Endothelial cell of hepatic sinusoid (primary cell): ENCODE measurements around the gene ALPL.
"Not testable (repeated sequence)": the region's sequence is repeated elsewhere in the genome, so short reads cannot be mapped to it uniquely, and the experiment has no call there.

Source experiments
- in situ Hi-C: cut with HindIII; loops from 2 replicates; pipeline ENCODE4 v1.10.0; 2017; ENCODE audit warnings: low sequenced_read_pairs

ALPL gene

GRCh38 chr1:21509351-21510112 lies at the start of gene ALPL:
Gene ALPL (plus strand): TSS chr1:21509423. CDS start chr1:21554082, 44,659 bp downstream.
- in situ Hi-C loops = no loop called here

DNA sequence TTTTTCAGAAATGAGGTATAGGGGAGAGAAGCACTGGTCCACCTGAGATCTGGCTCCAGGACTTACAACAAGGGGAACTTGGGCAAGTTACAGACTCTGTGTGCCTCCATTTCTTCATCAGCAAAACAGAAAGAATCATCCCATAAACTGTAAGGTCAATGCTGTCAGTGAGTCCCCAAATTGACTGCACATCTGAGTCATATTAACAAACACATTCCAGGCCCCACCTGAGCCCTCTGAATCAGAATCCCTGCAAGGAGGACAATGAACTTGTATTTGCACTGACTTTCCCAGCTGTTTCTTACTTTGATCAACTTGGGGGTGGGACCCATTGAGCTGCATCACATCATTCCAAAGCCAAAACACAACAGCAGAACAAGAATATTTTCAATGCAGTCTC lies 44.1 kb upstream of the ALPL start:
- in situ Hi-C loops = not testable (repeated sequence)

- in situ Hi-C loops = not testable (repeated sequence)
Measured at GRCh38 chr1:21467946-21468345, 41.3 kb upstream of the ALPL start.

DNA sequence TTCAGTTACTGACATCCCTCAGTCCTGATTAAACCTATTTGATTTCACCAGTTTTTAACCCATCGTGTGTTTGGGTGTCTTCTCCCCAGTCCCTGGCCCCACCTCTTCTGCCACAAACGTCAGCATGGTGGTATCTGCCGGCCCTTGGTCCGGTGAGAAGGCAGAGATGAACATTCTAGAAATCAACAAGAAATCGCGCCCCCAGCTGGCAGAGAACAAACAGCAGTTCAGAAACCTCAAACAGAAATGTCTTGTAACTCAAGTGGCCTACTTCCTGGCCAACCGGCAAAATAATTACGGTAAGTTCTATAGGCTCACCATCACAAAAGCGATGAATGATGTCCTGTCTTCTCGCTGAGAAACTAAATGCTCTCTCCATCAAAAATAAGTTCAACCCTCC lies 40.6 kb upstream of the ALPL start:
- in situ Hi-C loops = no loop called here

GRCh38 chr1:21469581-21469980 lies 39.6 kb upstream of the ALPL start:
- in situ Hi-C loops = no loop called here

GRCh38 chr1:21472861-21473260 lies 36.4 kb upstream of the ALPL start:
- in situ Hi-C loops = no loop called here

- in situ Hi-C loops = no loop called here
Measured at GRCh38 chr1:21478356-21478755, 30.9 kb upstream of the ALPL start.

DNA sequence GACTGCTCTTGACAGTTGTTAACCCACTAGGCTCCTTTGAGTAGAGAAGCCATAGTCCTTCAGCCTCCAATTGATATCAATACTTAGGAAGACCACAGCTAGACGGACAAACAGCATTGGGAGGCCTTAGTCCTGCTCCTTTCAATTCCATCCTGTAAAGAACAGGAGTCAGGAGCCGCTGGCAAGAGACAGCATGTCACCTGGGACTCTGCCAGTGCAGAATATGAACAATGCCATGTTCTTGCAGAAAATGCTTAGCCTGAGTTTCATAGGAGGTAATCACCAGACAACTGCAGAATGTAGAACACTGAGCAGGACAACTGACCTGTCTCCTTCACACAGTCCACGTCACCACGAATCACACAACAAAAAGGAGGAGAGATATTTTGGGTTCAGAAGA lies 25.3 kb upstream of the ALPL start:
- in situ Hi-C loops = not testable (repeated sequence)

DNA sequence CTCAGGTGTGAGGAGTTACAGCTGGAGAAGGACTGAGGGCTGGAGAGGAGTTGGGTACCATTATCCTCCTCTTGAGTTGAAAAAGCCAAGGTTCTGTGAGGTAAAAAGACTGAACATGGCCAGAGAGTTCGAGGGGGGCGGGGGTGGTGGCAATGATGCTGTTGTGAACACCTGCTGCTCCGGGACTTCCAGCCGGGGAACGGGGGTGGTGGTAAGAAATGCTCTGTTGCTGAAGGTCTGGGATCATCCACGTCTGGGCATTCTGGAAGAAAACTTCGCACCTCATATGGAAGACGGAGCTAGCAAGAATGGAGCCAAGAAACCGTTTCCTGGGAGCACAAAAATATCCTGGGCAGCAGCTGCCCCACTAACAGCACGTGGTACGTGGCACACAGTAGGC lies 20.1 kb upstream of the ALPL start:
- in situ Hi-C loops = loop anchor here (5.0 kb wide), 1 partner anchor 63 kb away; no protein-coding TSS in a partner anchor

GRCh38 chr1:21490774-21491487 lies 18.3 kb upstream of the ALPL start:
- in situ Hi-C loops = loop anchor here (5.0 to 10.0 kb wide), 2 partner anchors 114 to 246 kb away; no protein-coding TSS in a partner anchor

DNA sequence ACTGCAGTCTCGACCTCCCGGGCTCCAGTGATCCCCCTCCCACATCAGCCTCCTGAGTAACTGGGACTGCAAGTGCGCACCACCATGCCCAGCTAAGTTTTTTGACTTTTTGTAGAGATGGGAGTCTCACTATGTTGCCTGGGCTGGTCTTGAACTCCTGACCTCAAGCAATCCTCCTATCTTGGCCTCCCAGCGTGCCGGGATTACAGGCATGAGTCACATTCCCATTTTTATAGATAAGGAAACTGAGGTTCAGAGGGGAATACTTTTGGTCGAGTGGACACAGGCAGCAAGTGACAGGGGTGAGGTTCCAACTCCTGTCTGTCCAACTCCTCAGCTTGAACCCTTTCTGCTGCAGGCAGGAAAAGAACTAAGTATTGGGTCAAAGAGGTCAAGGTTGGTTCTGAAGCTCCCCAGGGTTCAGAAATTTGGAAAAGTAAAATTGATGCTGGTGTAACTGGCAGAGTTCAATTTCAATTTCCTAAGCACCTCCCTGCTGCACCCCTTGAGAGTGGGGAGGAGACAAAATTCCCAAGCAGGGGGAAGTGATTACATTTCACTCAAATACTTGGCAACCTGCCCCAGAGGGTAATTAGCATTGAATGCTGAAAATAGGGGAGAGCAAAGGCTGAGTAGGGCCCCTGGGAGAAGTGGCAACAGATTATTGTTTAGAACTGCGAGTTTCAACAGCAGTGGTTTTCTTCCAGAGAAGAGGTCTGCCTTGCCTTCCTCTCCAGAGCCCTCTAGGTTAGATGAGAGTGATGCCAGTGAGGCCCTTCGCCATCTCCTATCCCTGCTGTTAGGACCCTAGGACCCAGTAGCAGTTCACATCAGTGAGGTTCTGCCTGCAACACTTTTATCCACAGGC lies 17.5 kb upstream of the ALPL start:
- in situ Hi-C loops = loop anchor here (5.0 to 10.0 kb wide), 2 partner anchors 114 to 247 kb away; no protein-coding TSS in a partner anchor

DNA sequence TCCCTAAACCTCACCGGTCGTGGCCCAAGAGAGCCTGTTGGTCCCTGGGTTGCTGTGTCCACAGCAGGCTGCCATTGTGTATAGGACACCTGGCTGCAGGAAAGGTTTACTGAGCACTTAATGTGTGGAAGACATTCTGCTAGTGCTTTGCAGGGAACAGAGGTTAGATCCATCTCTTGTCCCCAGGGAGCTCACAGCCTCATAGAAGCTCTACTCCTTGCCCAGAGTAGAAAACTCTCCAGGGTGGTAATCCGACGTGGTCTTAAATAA lies 16.9 kb upstream of the ALPL start:
- in situ Hi-C loops = loop anchor here (5.0 to 10.0 kb wide), 2 partner anchors 115 to 247 kb away; no protein-coding TSS in a partner anchor

DNA sequence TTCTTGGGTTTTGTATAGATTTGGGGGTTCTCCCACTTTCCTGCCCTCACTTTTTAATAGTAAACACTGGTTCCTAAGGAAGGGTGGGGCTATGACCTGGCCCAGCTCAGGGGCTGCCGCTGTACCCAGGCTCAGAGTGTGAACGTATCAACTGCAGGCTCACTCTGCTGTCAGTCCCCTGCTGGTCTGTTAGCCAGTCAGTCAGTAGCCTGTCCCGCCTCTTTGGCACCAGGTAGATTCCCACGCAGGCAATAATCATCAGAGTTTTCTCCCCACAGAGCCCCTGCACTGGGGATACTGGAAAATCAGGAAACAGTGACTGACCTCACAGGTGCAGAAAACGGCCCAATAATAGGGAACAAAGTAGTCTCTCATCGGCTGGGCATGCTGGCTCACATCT lies 15.0 kb upstream of the ALPL start:
- in situ Hi-C loops = loop anchor here (5.0 to 10.0 kb wide), 2 partner anchors 117 to 249 kb away; no protein-coding TSS in a partner anchor

- in situ Hi-C loops = loop anchor here (10.0 kb wide), 1 partner anchor 251 kb away; no protein-coding TSS in a partner anchor
Measured at GRCh38 chr1:21495225-21495820, 13.9 kb upstream of the ALPL start.

GRCh38 chr1:21496063-21496462 lies 13.2 kb upstream of the ALPL start:
- in situ Hi-C loops = loop anchor here (10.0 kb wide), 1 partner anchor 251 kb away; no protein-coding TSS in a partner anchor

DNA sequence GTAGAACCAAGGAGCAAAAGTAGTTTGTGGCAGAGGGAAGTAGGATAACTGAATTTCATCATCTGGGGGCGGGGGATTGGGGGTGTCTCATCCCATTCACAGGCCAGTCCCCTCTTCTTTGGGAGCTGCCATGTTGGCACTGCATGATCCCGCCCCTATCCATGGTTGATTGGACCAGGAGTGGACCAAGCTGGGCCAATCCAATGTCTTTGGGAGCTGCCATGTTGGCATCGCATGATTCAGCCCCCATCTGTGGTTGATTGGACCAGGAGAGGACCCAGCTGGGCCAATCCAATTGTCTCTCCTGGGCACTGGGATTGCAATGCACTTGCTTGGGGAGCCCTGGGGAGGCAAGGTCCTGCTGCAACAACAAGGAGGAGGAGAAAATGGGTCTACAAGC lies 12.3 kb upstream of the ALPL start:
- in situ Hi-C loops = loop anchor here (10.0 kb wide), 1 partner anchor 252 kb away; no protein-coding TSS in a partner anchor

DNA sequence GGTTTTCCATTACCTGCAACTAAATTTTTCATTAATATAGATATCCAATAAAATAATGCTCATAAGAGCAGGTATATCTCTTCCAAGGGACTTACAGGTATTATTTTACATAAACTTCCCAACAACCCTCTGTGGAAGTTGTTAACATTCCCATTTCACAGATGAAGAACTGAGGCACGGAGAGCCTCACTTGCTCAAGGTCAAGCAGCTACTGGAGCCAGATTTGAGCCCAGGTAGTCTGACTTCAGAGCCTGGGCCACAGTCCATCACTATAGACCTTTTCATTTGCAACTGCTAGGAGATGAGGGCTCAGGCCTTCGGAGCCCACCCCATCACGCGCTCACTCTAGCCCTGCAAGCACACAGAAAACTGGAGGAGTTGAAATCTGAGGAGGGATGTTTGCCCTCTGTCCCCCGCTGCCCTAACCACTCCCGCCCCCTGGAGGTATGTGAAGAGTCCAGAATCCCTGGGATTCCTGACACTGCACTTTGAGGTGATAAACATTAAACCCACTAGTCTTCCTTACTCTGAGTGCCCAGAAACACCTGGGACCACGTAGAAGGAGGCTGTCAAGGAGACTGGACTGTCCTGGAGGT lies 11.7 kb upstream of the ALPL start:
- in situ Hi-C loops = loop anchor here (10.0 kb wide), 1 partner anchor 253 kb away; no protein-coding TSS in a partner anchor

DNA sequence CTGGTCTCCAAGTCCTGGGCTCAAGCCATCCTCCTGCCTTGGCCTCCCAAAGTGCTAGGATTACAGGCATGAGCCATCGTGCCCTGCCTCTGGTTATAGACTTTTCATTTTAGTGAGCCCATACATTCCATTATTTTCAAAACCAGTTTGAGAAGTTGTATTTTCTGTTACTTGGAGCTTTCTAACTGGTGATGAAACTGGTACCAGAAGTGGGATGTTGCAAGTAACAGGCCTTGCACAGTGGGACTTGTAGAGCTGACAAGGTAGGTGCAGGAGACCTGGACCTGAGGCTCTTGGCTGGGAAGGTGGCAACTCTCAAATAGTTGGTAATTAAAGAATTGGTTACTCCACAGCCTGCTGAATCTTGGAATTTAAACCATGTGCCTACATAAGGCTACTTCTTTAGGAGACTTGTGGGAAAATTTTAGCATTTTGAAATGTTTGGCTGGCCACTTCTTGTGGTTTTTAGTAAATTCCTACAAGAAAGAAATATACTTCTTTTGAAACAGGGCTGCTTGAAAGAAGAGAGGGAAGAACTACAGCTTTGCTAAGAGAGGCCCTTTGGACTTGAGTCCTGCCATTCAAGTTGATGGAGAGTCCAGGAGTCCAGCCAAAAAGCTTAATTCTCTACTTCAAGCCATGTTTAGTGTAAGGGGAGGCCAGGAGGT lies 9.8 kb upstream of the ALPL start:
- in situ Hi-C loops = loop anchor here (10.0 kb wide), 1 partner anchor 255 kb away; no protein-coding TSS in a partner anchor

- in situ Hi-C loops = no loop called here
Measured at GRCh38 chr1:21503706-21504377, 5.4 kb upstream of the ALPL start.
